ENCODE data around the gene BSN.

The BSN gene

GRCh38 chr3:49700453-49701128, 146.3 kb downstream of the BSN start:
- no peak for DNase-seq (ENCODE audit: low spot score)

GRCh38 chr3:49701388-49702077, 147.3 kb downstream of the BSN start:
- peak; percentile 8 for DNase-seq (ENCODE audit: low spot score)

- no peak for DNase-seq (ENCODE audit: low spot score)
These were observed 148.4 kb downstream of the BSN start for GRCh38 chr3:49702672-49703071.

GRCh38 chr3:49703443-49703927, 149.2 kb downstream of the BSN start:
- peak; percentile 62 for DNase-seq (ENCODE audit: low spot score)

- DNase-seq (ENCODE audit: low spot score) = no peak
These were observed 149.7 kb downstream of the BSN start for GRCh38 chr3:49703956-49704355.

GRCh38 chr3:49704629-49705028, 150.4 kb downstream of the BSN start:
- DNase-seq (ENCODE audit: low spot score) = no peak

- no peak for DNase-seq (ENCODE audit: low spot score)
These were observed 151.2 kb downstream of the BSN start for GRCh38 chr3:49705390-49705960.

- DNase-seq (ENCODE audit: low spot score) = no peak
These were observed 152.3 kb downstream of the BSN start for GRCh38 chr3:49706456-49707112.

GRCh38 chr3:49707113-49707480, 152.8 kb downstream of the BSN start:
- no peak for DNase-seq (ENCODE audit: low spot score)

GRCh38 chr3:49709852-49710251, 155.6 kb downstream of the BSN start:
- DNase-seq (ENCODE audit: low spot score) = no peak

GRCh38 chr3:49711489-49711888, 157.2 kb downstream of the BSN start:
- no peak for DNase-seq (ENCODE audit: low spot score)

GRCh38 chr3:49712166-49712565, 157.9 kb downstream of the BSN start:
- DNase-seq (ENCODE audit: low spot score) = no peak

GRCh38 chr3:49712631-49713317, 158.5 kb downstream of the BSN start:
- DNase-seq (ENCODE audit: low spot score) = no peak

GRCh38 chr3:49713336-49714105, 159.2 kb downstream of the BSN start:
- no peak for DNase-seq (ENCODE audit: low spot score)

GRCh38 chr3:49714728-49715550, 160.7 kb downstream of the BSN start:
- DNase-seq (ENCODE audit: low spot score) = no peak

- no peak for DNase-seq (ENCODE audit: low spot score)
These were observed 161.4 kb downstream of the BSN start for GRCh38 chr3:49715611-49716121.

GRCh38 chr3:49716169-49716568, 161.9 kb downstream of the BSN start:
- DNase-seq (ENCODE audit: low spot score) = no peak

- no peak for DNase-seq (ENCODE audit: low spot score)
These were observed 162.5 kb downstream of the BSN start for GRCh38 chr3:49716691-49717210.

GRCh38 chr3:49717211-49717958, 163.1 kb downstream of the BSN start:
- no peak for DNase-seq (ENCODE audit: low spot score)
